Right hindlimb (tissue), 1 donor: ENCODE data around the gene ASIC4.
A peak's percentile ranks its signal among the peaks of the same experiment; 100 is the strongest.

Source experiments
- DNase-seq: peaks from one replicate; pipeline ENCODE4 v3.0.0-alpha.2; 2018

The ASIC4 gene

GRCh38 chr2:219514196-219514761, at the start of gene ASIC4:
ASIC4 (plus strand) TSS chr2:219514482; CDS start chr2:219514725, 243 bp downstream.
- no peak for DNase-seq

DNA sequence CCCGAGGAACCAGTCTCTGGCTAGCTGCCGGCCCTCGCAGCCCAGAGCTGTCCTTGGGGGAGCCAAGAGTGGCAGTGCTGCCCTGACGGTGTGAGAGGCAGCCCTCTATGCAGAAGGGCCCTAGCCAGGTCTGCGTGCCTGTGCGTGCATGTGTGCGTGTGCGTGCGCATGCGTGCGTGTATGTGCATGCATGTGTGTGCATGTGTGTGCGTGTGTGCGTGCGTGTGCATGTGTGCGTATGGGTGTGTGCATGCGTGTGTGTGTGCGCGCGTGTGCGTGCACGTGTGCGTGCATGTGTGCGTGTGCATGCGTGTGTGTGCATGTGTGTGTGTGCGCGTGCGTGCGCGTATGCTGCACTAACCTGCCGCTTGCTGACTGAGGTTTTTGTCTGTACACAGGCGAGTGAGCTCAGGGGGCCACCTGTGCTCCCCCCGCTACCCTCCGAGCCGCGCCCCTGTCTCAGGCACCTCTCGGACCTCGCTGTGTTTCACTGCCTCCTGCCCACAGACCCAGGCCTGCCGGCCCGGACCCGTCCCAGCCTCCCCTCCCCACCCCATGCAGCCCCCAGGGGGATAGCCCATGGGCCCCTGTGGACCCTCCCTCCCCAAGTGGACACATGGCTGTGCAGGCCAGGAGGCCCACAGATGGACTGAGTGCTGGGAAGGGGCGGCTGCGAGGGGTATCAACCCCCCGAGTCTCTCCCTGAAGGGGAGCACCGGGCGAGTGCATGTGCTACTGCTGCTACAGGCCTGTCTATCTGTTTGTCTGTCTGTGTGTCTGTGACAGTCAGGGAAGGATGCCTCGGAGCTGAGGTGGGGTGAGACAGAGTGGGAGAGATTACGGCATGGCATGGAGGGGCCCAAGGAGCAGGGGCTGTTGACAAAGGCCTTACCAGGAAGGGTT, 48.4 kb upstream of the ASIC4 start:
- DNase-seq: no peak

GRCh38 chr2:219466816-219467735, 47.2 kb upstream of the ASIC4 start:
- DNase-seq: no peak

DNA sequence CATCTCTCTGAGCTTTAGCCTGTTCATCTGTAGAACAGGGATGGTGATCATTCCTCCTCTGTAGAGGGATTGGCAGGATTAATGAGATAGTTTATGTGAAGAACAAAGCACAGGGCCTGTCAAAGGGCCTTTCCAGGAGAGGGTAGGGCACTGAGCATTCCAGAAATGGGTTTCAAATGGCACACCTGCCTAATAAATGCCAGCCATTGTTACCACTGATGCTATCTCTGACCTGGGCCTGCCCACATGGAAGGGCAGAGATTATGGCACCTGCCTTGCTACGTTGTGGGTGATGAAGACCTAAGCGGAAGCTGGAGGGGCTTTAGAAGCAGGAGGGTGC, 46.6 kb upstream of the ASIC4 start:
- no peak for DNase-seq

GRCh38 chr2:219468410-219469185, 45.7 kb upstream of the ASIC4 start:
- no peak for DNase-seq

DNA sequence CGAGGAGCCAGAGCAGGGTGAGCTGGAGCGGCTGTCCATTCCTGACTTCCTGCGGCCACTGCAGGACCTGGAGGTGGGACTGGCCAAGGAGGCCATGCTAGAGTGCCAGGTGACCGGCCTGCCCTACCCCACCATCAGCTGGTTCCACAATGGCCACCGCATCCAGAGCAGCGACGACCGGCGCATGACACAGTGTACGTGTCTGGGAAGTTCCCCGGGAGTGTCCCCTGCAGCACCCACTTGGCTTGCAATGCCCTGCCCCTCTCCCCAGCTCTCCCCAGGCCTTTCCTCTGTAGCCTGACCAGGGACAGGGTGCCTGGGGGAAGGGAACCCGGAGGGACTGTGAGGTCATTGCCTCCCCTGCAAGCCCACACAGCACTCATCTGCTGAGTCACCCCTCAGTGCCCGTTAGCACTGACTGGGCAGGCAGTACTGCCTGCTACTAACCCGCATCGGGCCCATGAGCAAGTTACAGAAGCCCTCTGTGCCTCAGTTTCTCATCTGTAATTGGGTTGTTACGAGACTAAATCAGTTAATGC, 45.0 kb upstream of the ASIC4 start:
- no peak for DNase-seq

DNA sequence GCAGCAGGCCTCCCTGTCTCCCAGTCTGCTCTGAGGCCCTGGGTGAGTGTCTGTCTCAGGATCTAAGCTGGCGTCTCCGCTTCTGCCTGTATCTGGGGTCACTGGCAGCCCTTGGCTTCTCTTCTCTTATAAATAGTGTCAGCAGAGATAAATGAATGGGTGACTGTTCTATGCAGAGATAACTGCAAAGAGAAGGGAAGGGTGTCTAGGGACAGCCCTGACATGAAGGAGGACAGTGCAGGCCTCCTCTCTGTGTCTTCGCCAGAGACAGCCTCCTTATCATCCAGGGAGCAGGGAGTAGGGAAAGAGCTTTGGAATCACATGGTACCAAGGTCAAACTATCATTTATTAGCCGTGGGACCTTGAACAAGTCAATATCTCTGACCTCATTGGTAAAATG, 43.9 kb upstream of the ASIC4 start:
- DNase-seq: no peak

- no peak for DNase-seq
Observed at GRCh38 chr2:219471476-219472371, 42.6 kb upstream of the ASIC4 start.

GRCh38 chr2:219472629-219473187, 41.6 kb upstream of the ASIC4 start:
- no peak for DNase-seq

DNA sequence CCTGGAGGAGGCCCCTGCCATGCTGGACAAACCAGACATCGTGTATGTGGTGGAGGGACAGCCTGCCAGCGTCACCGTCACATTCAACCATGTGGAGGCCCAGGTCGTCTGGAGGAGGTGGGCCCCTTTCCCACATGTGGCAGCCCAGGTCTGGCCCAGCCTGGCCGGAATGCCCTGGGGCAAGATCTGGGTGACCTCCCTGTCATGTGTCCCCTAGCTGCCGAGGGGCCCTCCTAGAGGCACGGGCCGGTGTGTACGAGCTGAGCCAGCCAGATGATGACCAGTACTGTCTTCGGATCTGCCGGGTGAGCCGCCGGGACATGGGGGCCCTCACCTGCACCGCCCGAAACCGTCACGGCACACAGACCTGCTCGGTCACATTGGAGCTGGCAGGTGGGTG, 40.8 kb upstream of the ASIC4 start:
- DNase-seq: no peak

GRCh38 chr2:219474285-219475060, 39.8 kb upstream of the ASIC4 start:
- DNase-seq: no peak

GRCh38 chr2:219475278-219475677, 39.0 kb upstream of the ASIC4 start:
- no peak for DNase-seq

DNA sequence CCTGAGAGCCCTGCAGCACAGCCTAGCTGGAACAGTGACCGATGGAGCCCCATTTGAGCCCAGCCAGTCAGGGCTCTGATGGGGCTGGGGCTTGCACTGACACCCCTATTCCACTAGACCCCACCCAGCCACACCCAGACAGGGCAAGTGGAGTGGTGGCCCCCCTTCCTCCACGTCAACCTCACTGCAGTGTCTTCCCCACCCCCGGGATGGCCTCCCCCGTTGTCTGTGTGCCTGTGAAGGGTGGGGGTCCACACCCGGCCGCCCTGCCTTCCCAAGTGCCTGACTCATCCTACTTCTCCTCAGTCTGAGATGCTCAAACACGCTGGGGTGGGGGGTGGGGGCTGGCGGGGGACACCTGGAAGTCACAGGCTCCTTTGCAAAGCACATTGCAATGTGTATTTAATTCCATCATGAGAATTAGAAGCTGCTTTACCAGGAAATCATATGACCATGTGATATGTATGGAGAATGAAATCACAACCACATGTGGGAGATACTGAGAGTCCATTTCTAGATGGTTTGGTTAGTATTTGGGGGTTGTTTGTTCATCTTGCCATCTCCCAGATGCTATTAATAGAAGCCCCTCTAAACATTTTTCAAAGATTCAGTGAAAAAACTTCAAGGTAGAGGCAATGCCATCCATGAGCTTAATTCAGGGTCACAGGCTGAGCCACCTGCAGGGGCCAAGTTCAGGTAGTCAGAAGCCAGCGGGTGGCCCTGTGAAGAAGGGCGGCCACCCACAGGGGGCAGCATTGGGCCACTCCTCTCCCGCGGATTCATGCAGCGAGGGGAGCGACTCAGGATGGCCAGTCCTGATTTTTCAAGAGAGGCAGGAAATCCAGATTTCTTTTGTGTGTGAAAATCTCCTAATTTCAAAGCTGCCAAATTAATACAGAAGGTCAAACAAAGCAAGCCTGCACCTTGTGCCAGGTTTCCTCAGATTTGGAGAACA, 38.3 kb upstream of the ASIC4 start:
- peak; percentile 77 for DNase-seq

GRCh38 chr2:219476652-219477151, 37.6 kb upstream of the ASIC4 start:
- DNase-seq: peak; percentile 60

- DNase-seq: no peak
Observed at GRCh38 chr2:219477179-219477578, 37.1 kb upstream of the ASIC4 start.

GRCh38 chr2:219477815-219478214, 36.5 kb upstream of the ASIC4 start:
- no peak for DNase-seq

DNA sequence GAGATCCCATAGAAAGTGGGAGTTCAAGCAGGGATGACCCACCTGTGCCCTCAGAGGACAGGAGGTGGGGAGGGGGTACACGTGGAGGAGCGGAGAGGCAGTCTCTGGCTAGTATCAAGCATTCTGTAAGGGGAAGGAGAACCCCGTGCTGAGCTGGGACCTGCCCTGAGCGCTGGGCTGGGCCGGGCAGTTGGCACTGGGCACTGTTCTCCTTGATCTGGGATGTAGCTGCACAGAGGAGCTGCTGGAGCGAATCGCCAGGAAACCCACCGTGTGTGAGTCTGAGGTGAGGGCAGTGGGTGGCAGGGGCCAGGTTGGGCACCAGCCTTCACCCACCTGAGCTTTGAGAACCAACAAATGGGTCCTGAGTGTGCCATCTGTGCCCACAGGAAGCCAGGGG, 35.4 kb upstream of the ASIC4 start:
- no peak for DNase-seq

GRCh38 chr2:219480004-219480403, 34.3 kb upstream of the ASIC4 start:
- DNase-seq: no peak
